Lower leg skin (tissue), 3 donors: ENCODE data around the gene CLCN6.

Experiments used
- POLR2A ChIP-seq, 2 donors: fragments of 450-650 bp; IDR thresholded peaks; one replicate each; pipeline ENCODE4 v1.6.1; 2016 to 2017; ENCODE audit warnings: antibody characterized with exemption in 2 of 2, mild to moderate bottlenecking in 1 of 2, moderate library complexity in 1 of 2
- TF ChIP-seq, protein P1 (sequence below), 3 donors: fragments of 450-650 bp; IDR thresholded peaks; one replicate each; pipeline ENCODE4 v1.5.1; 2016; ENCODE audit warnings: antibody characterized with exemption in 3 of 3, mild to moderate bottlenecking in 3 of 3, moderate library complexity in 2 of 3

DNA sequence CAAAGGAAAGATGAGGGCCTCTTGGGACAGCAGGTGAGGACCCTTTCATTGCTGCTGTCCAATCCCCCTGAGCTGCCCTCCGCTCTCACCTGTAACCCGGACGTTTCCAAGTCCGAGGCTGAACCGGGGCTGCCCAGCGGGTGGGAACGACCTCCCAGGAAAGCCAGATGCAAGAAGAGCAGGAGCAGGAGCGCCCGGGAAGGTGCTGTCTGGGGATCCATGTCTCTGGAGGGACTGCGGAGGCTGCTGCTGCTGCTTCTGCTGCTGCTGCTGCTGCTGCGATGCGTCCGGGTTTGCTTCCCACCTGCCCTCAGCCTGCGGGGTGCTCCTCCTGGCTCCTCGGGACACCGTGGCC, 52.6 kb downstream of the CLCN6 start, which contains the start of gene NPPB:
- TF ChIP-seq, protein P1, sequence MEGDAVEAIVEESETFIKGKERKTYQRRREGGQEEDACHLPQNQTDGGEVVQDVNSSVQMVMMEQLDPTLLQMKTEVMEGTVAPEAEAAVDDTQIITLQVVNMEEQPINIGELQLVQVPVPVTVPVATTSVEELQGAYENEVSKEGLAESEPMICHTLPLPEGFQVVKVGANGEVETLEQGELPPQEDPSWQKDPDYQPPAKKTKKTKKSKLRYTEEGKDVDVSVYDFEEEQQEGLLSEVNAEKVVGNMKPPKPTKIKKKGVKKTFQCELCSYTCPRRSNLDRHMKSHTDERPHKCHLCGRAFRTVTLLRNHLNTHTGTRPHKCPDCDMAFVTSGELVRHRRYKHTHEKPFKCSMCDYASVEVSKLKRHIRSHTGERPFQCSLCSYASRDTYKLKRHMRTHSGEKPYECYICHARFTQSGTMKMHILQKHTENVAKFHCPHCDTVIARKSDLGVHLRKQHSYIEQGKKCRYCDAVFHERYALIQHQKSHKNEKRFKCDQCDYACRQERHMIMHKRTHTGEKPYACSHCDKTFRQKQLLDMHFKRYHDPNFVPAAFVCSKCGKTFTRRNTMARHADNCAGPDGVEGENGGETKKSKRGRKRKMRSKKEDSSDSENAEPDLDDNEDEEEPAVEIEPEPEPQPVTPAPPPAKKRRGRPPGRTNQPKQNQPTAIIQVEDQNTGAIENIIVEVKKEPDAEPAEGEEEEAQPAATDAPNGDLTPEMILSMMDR (IDR thresholded peaks at IDR 0.05) = no peak
- no peak for TF ChIP-seq POLR2A (IDR thresholded peaks at IDR 0.05)
